Measurements from ENCODE around the gene HMG20B. TPM values are rescaled to one million over a fixed set of nuclear protein-coding genes. Genes with fewer than 3 reads are reported as not detected.

The HMG20B gene
- total and polyA plus RNA-seq, 7 donors: 61.3 to 148 (median 105) TPM

GRCh38 chr19:3551792-3552095 is 21.0 kb upstream of the HMG20B start:
- no peak for TF ChIP-seq POLR2A (IDR thresholded peaks at IDR 0.05)
- TF ChIP-seq EP300 (IDR thresholded peaks at IDR 0.05): no peak
- no peak for TF ChIP-seq CTCF (IDR thresholded peaks at IDR 0.05)
- no peak for TF ChIP-seq POLR2AphosphoS5 (IDR thresholded peaks at IDR 0.05)
- 84 to 88% methylated on average over 9 of the region's 9 CpGs for WGBS, 2 donors
- DNase-seq: no peak
- Histone ChIP-seq H3K4me3 (no peak overlapping the region), H3K27me3 (no peaks in the 10 kb centered on the region), H3K4me1 (peaks cover 0 to 22% (median 17%) of the 10 kb centered on the region in 4 donors), H3K36me3 (peaks cover 0 to 7% (median 0%) of the 10 kb centered on the region in 4 donors), H3K27ac (no peak overlapping the region), H3K9me3 (no peaks in the 10 kb centered on the region)
- intact Hi-C loops (cut with DNase I): no loop called here

- Histone ChIP-seq H3K27ac (peak overlapping the region in 3 of 4 donors; percentile 4 to 36 (median 10)), H3K9me3 (no peaks in the 10 kb centered on the region), H3K4me3 (no peak overlapping the region), H3K36me3 (peaks cover 0 to 7% (median 0%) of the 10 kb centered on the region in 4 donors), H3K27me3 (no peaks in the 10 kb centered on the region), H3K4me1 (peaks cover 0 to 33% (median 27%) of the 10 kb centered on the region in 4 donors)
- intact Hi-C loops (cut with DNase I): no loop called here
- WGBS, 2 donors: 61 to 81% methylated on average over 21 of the region's 21 CpGs
- no peak for TF ChIP-seq EP300 (IDR thresholded peaks at IDR 0.05)
- no peak for TF ChIP-seq CTCF (IDR thresholded peaks at IDR 0.05)
- TF ChIP-seq POLR2AphosphoS5 (IDR thresholded peaks at IDR 0.05): no peak
- no peak for TF ChIP-seq POLR2A (IDR thresholded peaks at IDR 0.05)
- no peak for DNase-seq
Measured at GRCh38 chr19:3554254-3555083, 18.3 kb upstream of the HMG20B start.

GRCh38 chr19:3555653-3556422 is 16.9 kb upstream of the HMG20B start:
- Histone ChIP-seq H3K9me3 (no peaks in the 10 kb centered on the region), H3K27me3 (no peaks in the 10 kb centered on the region), H3K4me1 (peaks cover 0 to 33% (median 27%) of the 10 kb centered on the region in 4 donors), H3K4me3 (peak overlapping the region in 3 of 4 donors; percentile 88 to 99 (median 98)), H3K36me3 (peaks cover 0 to 3% (median 0%) of the 10 kb centered on the region in 4 donors), H3K27ac (peak overlapping the region in 1 of 4 donors; percentile 91)
- intact Hi-C loops (cut with DNase I): no loop called here
- WGBS, 2 donors: 84 to 85% methylated on average over 15 of the region's 15 CpGs
- no peak for TF ChIP-seq CTCF (IDR thresholded peaks at IDR 0.05)
- no peak for TF ChIP-seq EP300 (IDR thresholded peaks at IDR 0.05)
- no peak for TF ChIP-seq POLR2A (IDR thresholded peaks at IDR 0.05)
- no peak for TF ChIP-seq POLR2AphosphoS5 (IDR thresholded peaks at IDR 0.05)
- no peak for DNase-seq

GRCh38 chr19:3556423-3556977 is 16.2 kb upstream of the HMG20B start:
- Histone ChIP-seq H3K9me3 (no peaks in the 10 kb centered on the region), H3K27me3 (no peaks in the 10 kb centered on the region), H3K36me3 (no peaks in the 10 kb centered on the region), H3K4me3 (peak overlapping the region; percentile 66 to 99 (median 93)), H3K4me1 (peaks cover 0 to 33% (median 27%) of the 10 kb centered on the region in 4 donors), H3K27ac (peak overlapping the region in 3 of 4 donors; percentile 83 to 91 (median 89))
- intact Hi-C loops (cut with DNase I): no loop called here
- no peak for TF ChIP-seq EP300 (IDR thresholded peaks at IDR 0.05)
- TF ChIP-seq POLR2AphosphoS5 (IDR thresholded peaks at IDR 0.05): no peak
- TF ChIP-seq CTCF (IDR thresholded peaks at IDR 0.05): no peak
- no peak for TF ChIP-seq POLR2A (IDR thresholded peaks at IDR 0.05)
- DNase-seq: no peak
- WGBS, 2 donors: 32% methylated on average over 9 of the region's 9 CpGs
